Cardiac fibroblast (primary cell): ENCODE measurements around the gene SRPK1.

Experiments
- DNase-seq, 2 donors: peaks; one replicate each; pipeline versions ENCODE4 v3.0.0 to v3.0.0-alpha.2; 2010; ENCODE audit warnings: low read depth in 2 of 2
- H3K4me3 ChIP-seq, 2 donors: replicated peaks in 1 of 2; 1 replicate in 1 of 2; 2 replicates in 1 of 2; pipeline ENCODE4 v1.5.1; 2011; ENCODE audit warnings: low read depth in 2 of 2, low read length in 2 of 2, mild to moderate bottlenecking in 2 of 2, moderate library complexity in 1 of 2
- TF ChIP-seq, protein P1 (sequence below): IDR thresholded peaks from one replicate; pipeline ENCODE4 v1.5.1; 2011; ENCODE audit warnings: low read depth, mild to moderate bottlenecking, low read length, inconsistent platforms

The SRPK1 gene

DNA sequence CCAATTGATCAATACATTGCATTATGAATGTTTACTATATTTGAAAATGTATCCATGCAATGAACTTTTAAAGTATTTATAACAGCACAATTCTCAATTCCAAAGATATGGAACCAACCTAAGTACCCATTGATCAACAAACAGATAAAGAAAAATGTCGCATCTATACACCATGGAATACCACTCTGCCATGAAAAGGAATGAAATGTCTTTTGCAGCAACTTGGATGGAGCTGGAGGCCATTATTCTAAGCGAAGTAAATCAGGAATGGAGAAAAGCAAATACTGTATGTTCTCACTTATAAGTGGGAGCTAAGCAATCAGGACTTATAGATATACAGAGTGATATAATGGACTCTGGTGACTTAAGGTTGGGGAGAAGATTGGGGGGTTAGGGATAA, 22.9 kb downstream of the SRPK1 start:
- TF ChIP-seq, protein P1, sequence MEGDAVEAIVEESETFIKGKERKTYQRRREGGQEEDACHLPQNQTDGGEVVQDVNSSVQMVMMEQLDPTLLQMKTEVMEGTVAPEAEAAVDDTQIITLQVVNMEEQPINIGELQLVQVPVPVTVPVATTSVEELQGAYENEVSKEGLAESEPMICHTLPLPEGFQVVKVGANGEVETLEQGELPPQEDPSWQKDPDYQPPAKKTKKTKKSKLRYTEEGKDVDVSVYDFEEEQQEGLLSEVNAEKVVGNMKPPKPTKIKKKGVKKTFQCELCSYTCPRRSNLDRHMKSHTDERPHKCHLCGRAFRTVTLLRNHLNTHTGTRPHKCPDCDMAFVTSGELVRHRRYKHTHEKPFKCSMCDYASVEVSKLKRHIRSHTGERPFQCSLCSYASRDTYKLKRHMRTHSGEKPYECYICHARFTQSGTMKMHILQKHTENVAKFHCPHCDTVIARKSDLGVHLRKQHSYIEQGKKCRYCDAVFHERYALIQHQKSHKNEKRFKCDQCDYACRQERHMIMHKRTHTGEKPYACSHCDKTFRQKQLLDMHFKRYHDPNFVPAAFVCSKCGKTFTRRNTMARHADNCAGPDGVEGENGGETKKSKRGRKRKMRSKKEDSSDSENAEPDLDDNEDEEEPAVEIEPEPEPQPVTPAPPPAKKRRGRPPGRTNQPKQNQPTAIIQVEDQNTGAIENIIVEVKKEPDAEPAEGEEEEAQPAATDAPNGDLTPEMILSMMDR, result no peak
- DNase-seq, result no peak
- no peak overlapping the region for H3K4me3 ChIP-seq

DNA sequence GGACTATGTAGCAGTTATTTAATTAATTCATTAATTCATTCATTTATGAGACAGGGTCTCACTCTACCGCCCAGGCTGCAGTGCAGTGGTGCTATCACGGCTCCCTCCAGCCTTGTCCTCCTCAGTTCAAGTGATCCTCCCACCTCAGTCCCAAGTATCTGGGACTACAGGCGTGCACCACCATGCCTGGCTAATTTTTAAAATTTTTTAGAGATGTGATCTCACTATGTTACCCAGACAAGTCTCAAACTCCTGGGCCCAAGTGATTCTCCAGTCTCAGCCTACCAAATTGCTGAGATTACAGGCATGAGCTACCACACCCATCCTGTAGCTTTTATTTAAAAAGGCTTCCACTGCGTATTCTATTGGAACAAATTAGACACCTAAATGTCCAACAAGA, 23.4 kb downstream of the SRPK1 start:
- no peak overlapping the region for H3K4me3 ChIP-seq
- DNase-seq, result no peak
- TF ChIP-seq, protein P1, result no peak

DNA sequence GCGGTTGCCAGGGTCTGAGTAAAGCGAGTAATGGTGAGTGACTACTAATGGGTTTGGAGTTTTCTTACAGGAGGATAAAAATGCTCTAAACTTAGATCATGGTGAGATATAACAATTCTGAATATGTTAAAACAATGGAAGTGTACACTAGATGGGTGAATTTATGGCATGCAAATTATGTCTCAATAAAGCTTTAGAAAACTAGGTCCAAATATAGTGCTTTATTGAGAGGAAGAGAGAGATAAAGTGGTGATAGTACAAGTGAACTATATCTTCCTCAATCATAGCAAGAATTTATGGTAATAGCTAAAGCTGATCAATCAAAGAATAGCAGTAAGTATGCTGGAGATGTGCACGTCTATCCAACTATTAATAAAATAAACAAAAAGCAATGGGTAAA, 23.9 kb downstream of the SRPK1 start:
- TF ChIP-seq, protein P1, result no peak
- no peak for DNase-seq
- no peak overlapping the region for H3K4me3 ChIP-seq

DNA sequence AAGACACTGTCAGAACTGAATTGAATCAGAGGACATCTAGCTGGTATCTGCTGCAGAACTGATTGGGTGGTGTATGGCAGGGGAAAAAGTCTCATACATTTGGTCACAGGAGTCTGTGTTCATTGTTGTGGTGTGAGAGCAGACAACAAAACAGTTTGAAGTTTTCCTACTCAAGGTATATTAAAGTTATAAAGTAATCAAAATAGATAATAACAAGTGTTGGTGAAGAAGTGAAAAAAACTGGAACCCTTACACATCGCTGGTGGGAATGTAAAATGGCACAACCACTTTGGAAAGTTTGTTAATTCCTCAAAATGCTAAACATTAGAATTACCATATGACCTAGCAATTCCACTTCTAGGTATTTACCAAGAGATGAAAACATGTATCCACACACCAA, 24.7 kb downstream of the SRPK1 start:
- H3K4me3 ChIP-seq, result no peak overlapping the region
- TF ChIP-seq, protein P1, result no peak
- no peak for DNase-seq

DNA sequence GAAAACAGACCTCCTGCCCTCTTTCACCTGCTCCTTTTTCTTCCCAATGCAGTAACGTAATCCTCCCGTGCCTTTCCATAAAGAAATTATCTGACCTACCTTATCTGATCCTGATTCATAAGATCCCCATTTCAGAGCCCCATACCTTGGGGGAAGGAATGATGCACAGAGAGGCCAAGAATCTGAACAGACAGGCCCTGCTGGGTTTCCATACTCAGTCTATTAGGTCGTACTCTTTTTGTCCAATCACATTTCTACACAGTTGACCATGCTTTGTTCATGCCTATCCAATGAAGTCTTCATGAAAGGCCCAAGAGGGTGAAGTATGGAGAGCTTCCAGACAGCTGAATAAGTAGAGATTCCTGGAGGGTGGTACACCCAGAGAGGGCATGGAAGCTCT, 25.3 kb downstream of the SRPK1 start:
- TF ChIP-seq, protein P1, result no peak
- H3K4me3 ChIP-seq, result no peak overlapping the region
- DNase-seq, result no peak

DNA sequence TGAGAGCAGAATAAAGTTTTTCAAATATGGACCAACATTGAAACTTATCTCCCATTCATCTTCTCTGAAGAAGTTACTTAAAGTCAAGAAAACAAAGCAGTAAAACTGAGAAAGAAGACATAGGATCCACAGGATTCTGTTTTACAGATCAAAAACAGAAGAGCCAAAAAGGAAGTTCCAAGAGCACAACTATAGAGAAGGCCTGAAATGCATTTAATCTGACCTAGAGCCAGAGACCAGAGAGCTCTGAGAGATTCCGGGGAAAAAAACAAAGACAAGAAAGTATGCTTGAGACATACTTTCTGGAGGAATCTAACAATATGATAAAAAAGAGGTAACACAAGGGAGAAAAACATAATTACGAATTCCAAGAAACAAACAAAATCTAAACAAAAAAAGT, 26.1 kb downstream of the SRPK1 start:
- TF ChIP-seq, protein P1, result no peak
- peak in 1 of 2 donors; percentile 18 for DNase-seq
- no peak overlapping the region for H3K4me3 ChIP-seq

DNA sequence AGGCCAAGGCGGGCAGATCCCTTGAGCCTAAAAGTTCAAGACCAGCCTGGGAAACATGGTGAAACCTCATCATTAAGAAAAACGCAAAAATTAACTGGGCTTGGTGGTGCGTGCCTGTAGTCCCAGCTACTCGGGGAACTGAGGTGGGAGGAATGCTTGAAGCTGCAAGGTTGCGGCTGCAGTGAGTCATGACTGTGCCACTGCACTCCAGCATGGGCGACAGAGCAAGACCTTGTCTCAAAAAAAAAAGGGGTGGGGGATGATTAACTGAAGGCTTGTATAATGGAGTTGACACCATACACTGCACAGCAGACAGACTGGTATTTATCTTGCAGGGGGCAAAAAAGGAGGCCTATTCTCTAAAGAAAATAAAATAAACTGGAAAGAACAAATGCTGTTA, 27.7 kb downstream of the SRPK1 start:
- DNase-seq, result no peak
- TF ChIP-seq, protein P1, result no peak
- no peak overlapping the region for H3K4me3 ChIP-seq
